Common myeloid progenitor, CD34-positive (primary cell): Measurements from ENCODE around the gene PHLPP1.
"Not testable (repeated sequence)": the region's sequence is repeated elsewhere in the genome, so short reads cannot be mapped to it uniquely, and the experiment has no call there.

ENCODE experiments used
- CTCF ChIA-PET: fragments of 350-600 bp; sonication (Branson Sonifier 250); formaldehyde crosslinking; loops from one replicate; lab custom pipeline; 2021; ENCODE audit warnings: antibody characterized with exemption; lab: Charles Lee
- POLR2A ChIA-PET: fragments of 350-600 bp; sonication (Branson Sonifier 250); formaldehyde crosslinking; loops from one replicate; lab custom pipeline; 2021; ENCODE audit warnings: antibody characterized with exemption; lab: Charles Lee
- DNase-seq, 3 donors: peaks; one replicate each; pipeline versions ENCODE4 v3.0.0 to v3.0.0-alpha.2; 2013
- H3K27ac ChIP-seq, 2 experiments: 1 replicate in 1 of 2; 2 replicates in 1 of 2; pipeline ENCODE4 v1.7.0; 2013; ENCODE audit warnings: inconsistent platforms in 2 of 2, low read length in 2 of 2, mild to moderate bottlenecking in 2 of 2, low read depth in 1 of 2, moderate library complexity in 1 of 2; ENCODE audit not compliant: severe bottlenecking in 2 of 2, insufficient read depth in 1 of 2, poor library complexity in 1 of 2
- H3K27me3 ChIP-seq, 5 experiments: replicated peaks in 2 of 5; 1 replicate in 3 of 5; 2 replicates in 2 of 5; pipeline versions ENCODE4 v1.6.1 to v1.7.0; 2013; ENCODE audit warnings: low read length in 4 of 5, mild to moderate bottlenecking in 2 of 5, moderate library complexity in 2 of 5, inconsistent platforms in 1 of 5; ENCODE audit not compliant: insufficient read depth in 5 of 5, control insufficient read depth in 4 of 5
- H3K36me3 ChIP-seq, 4 experiments: 1 replicate in 2 of 4; 2 replicates in 2 of 4; pipeline versions ENCODE4 v1.6.1 to v1.7.0; 2013; ENCODE audit warnings: low read length in 3 of 4, control low read depth in 1 of 4, mild to moderate bottlenecking in 1 of 4; ENCODE audit not compliant: control insufficient read depth in 4 of 4, insufficient read depth in 4 of 4
- H3K4me1 ChIP-seq, 4 experiments: 1 replicate in 3 of 4; 2 replicates in 1 of 4; pipeline versions ENCODE4 v1.6.1 to v1.7.1; 2013; ENCODE audit warnings: low read length in 3 of 4, mild to moderate bottlenecking in 3 of 4, control low read depth in 1 of 4, inconsistent platforms in 1 of 4, moderate library complexity in 1 of 4; ENCODE audit not compliant: control insufficient read depth in 4 of 4, insufficient read depth in 4 of 4; ENCODE audit errors: control extremely low read depth in 1 of 4
- H3K4me3 ChIP-seq, 7 experiments: 1 replicate in 4 of 7; 2 replicates in 3 of 7; pipeline versions ENCODE4 v1.5.1 to v1.7.0; 2013; ENCODE audit warnings: mild to moderate bottlenecking in 7 of 7, low read length in 6 of 7, moderate library complexity in 6 of 7, inconsistent platforms in 2 of 7, low read depth in 2 of 7, control low read depth in 1 of 7; ENCODE audit not compliant: insufficient read depth in 4 of 7, control insufficient read depth in 1 of 7; ENCODE audit errors: extremely low read depth in 1 of 7
- H3K9me3 ChIP-seq, 5 experiments: 1 replicate in 4 of 5; 2 replicates in 1 of 5; pipeline versions ENCODE4 v1.6.1 to v1.7.1; 2013; ENCODE audit warnings: low read length in 4 of 5, mild to moderate bottlenecking in 2 of 5, inconsistent platforms in 1 of 5, low read depth in 1 of 5, moderate library complexity in 1 of 5; ENCODE audit not compliant: control insufficient read depth in 4 of 5, insufficient read depth in 2 of 5; ENCODE audit errors: control extremely low read depth in 1 of 5
- WGBS: methylation state at CpG from one replicate; pipeline ENCODE4 v1.1.5; 2013; ENCODE audit not compliant: insufficient coverage; 5-methylcytosine and 5-hydroxymethylcytosine counted together

PHLPP1 gene

DNA sequence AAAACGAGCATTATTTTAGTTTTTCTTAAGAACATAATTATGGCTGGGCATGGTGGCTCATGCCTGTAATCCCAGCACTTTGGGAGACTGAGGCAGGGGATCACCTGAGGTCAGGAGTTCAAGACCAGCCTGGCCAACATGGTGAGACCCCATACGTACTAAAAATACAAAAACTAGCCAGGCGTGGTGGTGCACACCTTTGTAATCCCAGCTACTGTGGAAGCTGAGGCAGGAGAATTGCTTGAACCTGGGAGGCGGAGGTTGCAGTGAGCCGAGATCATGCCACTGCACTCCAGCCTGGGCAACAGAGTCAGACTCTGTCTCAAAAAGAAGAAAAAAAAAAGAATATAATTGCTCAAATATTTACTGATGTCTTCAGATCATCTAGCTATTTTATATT, 25.3 kb downstream of the PHLPP1 start:
- WGBS, result 100% methylated on average over 2 of the region's 5 CpGs
- POLR2A ChIA-PET, H3K4me3 ChIP-seq, CTCF ChIA-PET, H3K27me3 ChIP-seq, DNase-seq, H3K9me3 ChIP-seq, H3K36me3 ChIP-seq, H3K27ac ChIP-seq: not testable (repeated sequence)
- peaks cover 0 to 16% (median 7%) of the 10 kb centered on the region in 4 experiments for H3K4me1 ChIP-seq

GRCh38 chr18:62741118-62741566, 25.8 kb downstream of the PHLPP1 start:
- no peaks in the 10 kb centered on the region for H3K27me3 ChIP-seq
- H3K36me3 ChIP-seq, result no peaks in the 10 kb centered on the region
- peaks cover 0 to 16% (median 7%) of the 10 kb centered on the region in 4 experiments for H3K4me1 ChIP-seq
- H3K4me3 ChIP-seq, result no peak overlapping the region
- H3K9me3 ChIP-seq, result peaks cover 0 to 2% (median 0%) of the 10 kb centered on the region in 5 experiments
- POLR2A ChIA-PET, result interaction anchor here (0.5 kb wide), 1 partner anchor 294 kb away, joined by 3 read pairs; no protein-coding TSS in a partner anchor
- DNase-seq, result peak in 2 of 3 donors; percentile 30 to 34
- 100% methylated on average over 4 of the region's 4 CpGs for WGBS
- no peak overlapping the region for H3K27ac ChIP-seq
- CTCF ChIA-PET, result interaction anchor here (1.3 kb wide), 1 partner anchor 24 kb away, joined by 3 read pairs; no protein-coding TSS in a partner anchor

- Histone ChIP-seq H3K27ac (no peak overlapping the region), H3K36me3 (no peaks in the 10 kb centered on the region), H3K9me3 (peaks cover 0 to 1% (median 0%) of the 10 kb centered on the region in 5 experiments), H3K4me1 (peaks cover 0 to 16% (median 7%) of the 10 kb centered on the region in 4 experiments), H3K27me3 (no peaks in the 10 kb centered on the region), H3K4me3 (no peak overlapping the region)
- CTCF ChIA-PET, result interaction anchor here (0.9 to 2.6 kb wide), 3 partner anchors 11 to 37 kb away, joined by 3 to 7 read pairs (median 4); no protein-coding TSS in a partner anchor
- POLR2A ChIA-PET, result interaction anchor here (0.5 kb wide), 1 partner anchor 294 kb away, joined by 3 read pairs; no protein-coding TSS in a partner anchor
- 100% methylated on average over 3 of the region's 4 CpGs for WGBS
- DNase-seq, result no peak
Measured at GRCh38 chr18:62741584-62741983, 26.2 kb downstream of the PHLPP1 start.

- POLR2A ChIA-PET, result interaction anchor here (1.2 kb wide), 1 partner anchor 51 kb away, joined by 3 read pairs; no protein-coding TSS in a partner anchor
- WGBS, result 89% methylated on average over 3 of the region's 3 CpGs
- Histone ChIP-seq H3K9me3 (peaks cover 0 to 1% (median 0%) of the 10 kb centered on the region in 5 experiments), H3K27ac (no peak overlapping the region), H3K4me3 (no peak overlapping the region), H3K27me3 (no peaks in the 10 kb centered on the region), H3K4me1 (peaks cover 0 to 16% (median 7%) of the 10 kb centered on the region in 4 experiments), H3K36me3 (peaks cover 0 to under 1% (median 0%) of the 10 kb centered on the region in 4 experiments)
- CTCF ChIA-PET, result interaction anchor here (0.6 to 2.6 kb wide), 8 partner anchors 8 to 47 kb away, joined by 3 to 7 read pairs (median 4); no protein-coding TSS in a partner anchor
- peak in 2 of 3 donors; percentile 25 to 30 for DNase-seq
Measured at GRCh38 chr18:62744076-62744968, 29.0 kb downstream of the PHLPP1 start.

GRCh38 chr18:62745089-62745751, 29.9 kb downstream of the PHLPP1 start:
- CTCF ChIA-PET, result interaction anchor here (0.8 to 1.6 kb wide), 5 partner anchors 10 to 28 kb away, joined by 3 to 5 read pairs (median 4); no protein-coding TSS in a partner anchor
- WGBS, result no CpG with 5 or more reads among the region's 3 CpGs

DNA sequence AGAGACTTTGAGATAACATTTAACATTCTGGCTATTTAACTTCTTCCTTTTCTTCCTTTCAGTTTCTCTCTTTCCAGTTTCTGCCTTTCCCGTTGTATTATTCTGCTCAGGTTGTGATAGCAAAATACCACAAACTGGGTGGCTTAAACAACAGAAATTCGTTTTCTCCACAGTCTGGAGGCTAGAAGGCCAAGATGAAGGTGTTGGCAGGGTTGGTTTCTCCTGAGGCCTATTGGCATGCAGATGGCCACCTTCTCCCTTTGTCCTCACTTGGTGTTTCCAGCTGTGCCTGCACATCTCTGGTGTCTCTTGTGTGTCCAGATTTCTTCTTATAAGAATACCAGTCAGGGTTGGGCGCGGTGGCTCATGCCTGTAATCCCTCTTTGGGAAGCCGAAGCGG, 34.0 kb downstream of the PHLPP1 start:
- 87% methylated on average over 2 of the region's 6 CpGs for WGBS
- H3K27me3 ChIP-seq, result no peaks in the 10 kb centered on the region
- peaks cover 0 to 2% (median 0%) of the 10 kb centered on the region in 5 experiments for H3K9me3 ChIP-seq
- H3K27ac ChIP-seq, result no peak overlapping the region
- POLR2A ChIA-PET, result no interaction called here
- peaks cover 0 to 10% (median 7%) of the 10 kb centered on the region in 4 experiments for H3K4me1 ChIP-seq
- CTCF ChIA-PET, result interaction anchor here (1.3 kb wide), 1 partner anchor 15 kb away, joined by 4 read pairs; no protein-coding TSS in a partner anchor
- peaks cover 0 to 2% (median 0%) of the 10 kb centered on the region in 4 experiments for H3K36me3 ChIP-seq
- no peak for DNase-seq
- no peak overlapping the region for H3K4me3 ChIP-seq

More at GRCh38 chr18:62745089-62745751, 29.9 kb downstream of the PHLPP1 start:
- POLR2A ChIA-PET, result interaction anchor here (1.2 kb wide), 1 partner anchor 50 kb away, joined by 3 read pairs; no protein-coding TSS in a partner anchor
- no peaks in the 10 kb centered on the region for H3K27me3 ChIP-seq
- H3K4me1 ChIP-seq, result peaks cover 0 to 16% (median 7%) of the 10 kb centered on the region in 4 experiments
- H3K4me3 ChIP-seq, result no peak overlapping the region
- H3K27ac ChIP-seq, result no peak overlapping the region
- peaks cover 0 to 2% (median 0%) of the 10 kb centered on the region in 4 experiments for H3K36me3 ChIP-seq
- DNase-seq, result no peak
- H3K9me3 ChIP-seq, result peaks cover 0 to 2% (median 0%) of the 10 kb centered on the region in 5 experiments
